Measurements from ENCODE around the gene TRIP13.
"Not testable (repeated sequence)": the region's sequence is repeated elsewhere in the genome, so short reads cannot be mapped to it uniquely, and the experiment has no call there.

The TRIP13 gene

GRCh38 chr5:923281-923873, 30.7 kb downstream of the TRIP13 start:
- peak; percentile 99 for ATAC-seq

DNA sequence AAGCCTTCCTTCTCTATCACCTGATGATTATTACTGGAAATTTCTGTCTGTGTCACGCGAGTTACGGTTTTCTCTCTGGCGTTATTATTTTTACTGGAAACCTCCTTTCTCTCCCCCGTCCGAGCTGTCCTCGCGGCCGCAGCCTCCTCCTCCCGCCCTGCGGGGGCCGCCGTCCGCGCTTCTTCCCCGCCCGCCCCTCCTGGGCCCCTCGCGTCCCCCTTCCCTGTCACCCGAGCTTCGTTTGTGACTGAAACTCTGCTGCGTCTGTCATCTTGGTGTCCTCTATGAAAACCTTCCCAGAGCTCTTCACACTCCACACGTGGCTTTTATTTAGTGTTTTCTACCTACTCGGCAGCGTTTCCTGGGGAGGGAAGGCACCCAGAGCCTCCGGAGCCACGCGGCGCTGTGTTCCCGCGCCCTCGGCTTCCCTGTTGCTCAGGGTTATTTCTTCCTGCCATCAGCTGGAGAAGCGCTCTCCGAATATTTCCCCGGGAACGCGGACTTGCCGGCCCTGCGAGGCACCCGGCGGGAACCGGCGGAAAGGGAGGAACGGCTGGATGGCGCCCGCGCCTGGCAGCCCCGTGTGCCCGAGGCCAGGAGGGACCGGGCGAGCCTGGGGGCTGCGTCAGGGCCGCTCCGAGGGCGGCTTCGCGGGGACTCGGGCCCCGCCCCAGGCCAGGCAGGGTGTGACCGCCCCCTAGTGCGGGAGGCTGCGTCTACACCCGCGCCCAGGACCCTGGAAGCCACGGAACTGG, 33.9 kb downstream of the TRIP13 start:
- ATAC-seq = no peak
- TF ChIP-seq TCF4 (CRISPR knock-in tag; IDR thresholded peaks at IDR 0.05; ENCODE audit: borderline replicate concordance) (no peak), ZNF565 (CRISPR knock-in tag; conservative IDR thresholded peaks at IDR 0.05; ENCODE audit: low read depth) (no peak), ZFP3 (CRISPR knock-in tag; IDR thresholded peaks at IDR 0.05) (no peak), RARB (CRISPR knock-in tag; IDR thresholded peaks at IDR 0.05) (no peak), OSR1 (CRISPR knock-in tag; IDR thresholded peaks at IDR 0.05) (no peak), PATZ1 (CRISPR knock-in tag; IDR thresholded peaks at IDR 0.05; ENCODE audit: borderline replicate concordance) (no peak)
- TF ChIP-seq, protein P1, sequence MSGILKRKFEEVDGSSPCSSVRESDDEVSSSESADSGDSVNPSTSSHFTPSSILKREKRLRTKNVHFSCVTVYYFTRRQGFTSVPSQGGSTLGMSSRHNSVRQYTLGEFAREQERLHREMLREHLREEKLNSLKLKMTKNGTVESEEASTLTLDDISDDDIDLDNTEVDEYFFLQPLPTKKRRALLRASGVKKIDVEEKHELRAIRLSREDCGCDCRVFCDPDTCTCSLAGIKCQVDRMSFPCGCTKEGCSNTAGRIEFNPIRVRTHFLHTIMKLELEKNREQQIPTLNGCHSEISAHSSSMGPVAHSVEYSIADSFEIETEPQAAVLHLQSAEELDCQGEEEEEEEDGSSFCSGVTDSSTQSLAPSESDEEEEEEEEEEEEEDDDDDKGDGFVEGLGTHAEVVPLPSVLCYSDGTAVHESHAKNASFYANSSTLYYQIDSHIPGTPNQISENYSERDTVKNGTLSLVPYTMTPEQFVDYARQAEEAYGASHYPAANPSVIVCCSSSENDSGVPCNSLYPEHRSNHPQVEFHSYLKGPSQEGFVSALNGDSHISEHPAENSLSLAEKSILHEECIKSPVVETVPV (CRISPR knock-in tag; IDR thresholded peaks at IDR 0.05) = no peak

More at GRCh38 chr5:923281-923873, 30.7 kb downstream of the TRIP13 start:
- TF ChIP-seq ZC3H10 (CRISPR knock-in tag; IDR thresholded peaks at IDR 0.05) (no peak), ZFP3 (CRISPR knock-in tag; IDR thresholded peaks at IDR 0.05) (no peak), ZNF8 (CRISPR knock-in tag; IDR thresholded peaks at IDR 0.05) (no peak), OSR1 (CRISPR knock-in tag; IDR thresholded peaks at IDR 0.05) (no peak), GLIS3 (CRISPR knock-in tag; IDR thresholded peaks at IDR 0.05) (no peak), CSDC2 (CRISPR knock-in tag; IDR thresholded peaks at IDR 0.05) (no peak), ARNTL (CRISPR knock-in tag; IDR thresholded peaks at IDR 0.05; ENCODE audit: borderline replicate concordance, low read depth) (no peak), BACH2 (CRISPR knock-in tag; IDR thresholded peaks at IDR 0.05; ENCODE audit: borderline replicate concordance) (no peak), PATZ1 (CRISPR knock-in tag; IDR thresholded peaks at IDR 0.05; ENCODE audit: borderline replicate concordance) (no peak), RARB (CRISPR knock-in tag; IDR thresholded peaks at IDR 0.05) (no peak), ZNF565 (CRISPR knock-in tag; conservative IDR thresholded peaks at IDR 0.05; ENCODE audit: low read depth) (no peak), ZFP30 (CRISPR knock-in tag; IDR thresholded peaks at IDR 0.05) (no peak), ISL1 (CRISPR knock-in tag; IDR thresholded peaks at IDR 0.05) (no peak), ZNF70 (CRISPR knock-in tag; IDR thresholded peaks at IDR 0.05) (no peak)
- TF ChIP-seq, protein P2, sequence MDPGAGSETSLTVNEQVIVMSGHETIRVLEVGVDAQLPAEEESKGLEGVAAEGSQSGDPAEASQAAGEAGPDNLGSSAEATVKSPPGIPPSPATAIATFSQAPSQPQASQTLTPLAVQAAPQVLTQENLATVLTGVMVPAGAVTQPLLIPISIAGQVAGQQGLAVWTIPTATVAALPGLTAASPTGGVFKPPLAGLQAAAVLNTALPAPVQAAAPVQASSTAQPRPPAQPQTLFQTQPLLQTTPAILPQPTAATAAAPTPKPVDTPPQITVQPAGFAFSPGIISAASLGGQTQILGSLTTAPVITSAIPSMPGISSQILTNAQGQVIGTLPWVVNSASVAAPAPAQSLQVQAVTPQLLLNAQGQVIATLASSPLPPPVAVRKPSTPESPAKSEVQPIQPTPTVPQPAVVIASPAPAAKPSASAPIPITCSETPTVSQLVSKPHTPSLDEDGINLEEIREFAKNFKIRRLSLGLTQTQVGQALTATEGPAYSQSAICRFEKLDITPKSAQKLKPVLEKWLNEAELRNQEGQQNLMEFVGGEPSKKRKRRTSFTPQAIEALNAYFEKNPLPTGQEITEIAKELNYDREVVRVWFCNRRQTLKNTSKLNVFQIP (CRISPR knock-in tag; IDR thresholded peaks at IDR 0.05; ENCODE audit: borderline replicate concordance, low read depth) = no peak

DNA sequence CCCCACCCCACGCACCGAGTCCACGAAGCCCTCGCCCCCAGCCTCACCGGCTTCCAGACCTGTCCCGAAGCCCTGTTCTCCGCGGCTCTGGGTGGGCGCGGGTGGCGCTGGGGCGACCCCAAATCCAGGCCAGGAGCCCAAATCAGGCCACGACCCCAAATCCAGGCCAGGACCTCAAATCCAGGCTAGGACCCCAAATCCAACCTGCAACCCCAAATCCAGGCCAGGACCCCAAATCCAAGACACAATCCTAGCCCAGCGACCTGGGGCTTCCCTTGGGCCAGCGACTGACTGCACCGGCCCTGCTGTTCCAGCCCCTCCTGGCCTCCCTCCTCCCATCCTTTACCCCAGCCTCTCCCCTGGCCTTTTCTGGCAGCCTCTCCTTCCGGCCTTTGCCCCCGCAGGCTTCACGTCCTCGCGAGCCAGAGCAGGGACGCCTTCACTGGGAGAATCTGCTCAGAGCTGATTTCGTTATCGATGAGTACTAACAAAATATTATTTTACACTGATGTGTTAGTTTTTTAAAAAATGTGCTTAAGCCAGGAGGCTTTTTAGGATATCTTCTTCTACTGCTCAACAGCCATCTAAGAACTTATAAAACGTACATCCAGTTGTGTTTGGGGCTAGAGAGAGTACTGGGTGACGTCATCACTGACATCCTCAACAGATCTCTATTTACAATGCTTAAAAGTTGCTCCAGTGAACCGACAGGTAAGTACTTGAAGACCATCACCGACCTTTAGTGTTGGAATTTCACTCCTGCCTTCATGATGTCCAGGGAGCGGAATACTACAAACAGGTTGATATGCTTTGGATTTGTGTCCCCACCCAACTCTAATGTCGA, 34.7 kb downstream of the TRIP13 start:
- no peak for TF ChIP-seq ZNF8 (CRISPR knock-in tag; IDR thresholded peaks at IDR 0.05)
- no peak for TF ChIP-seq OSR1 (CRISPR knock-in tag; IDR thresholded peaks at IDR 0.05)
- TF ChIP-seq, protein P3, sequence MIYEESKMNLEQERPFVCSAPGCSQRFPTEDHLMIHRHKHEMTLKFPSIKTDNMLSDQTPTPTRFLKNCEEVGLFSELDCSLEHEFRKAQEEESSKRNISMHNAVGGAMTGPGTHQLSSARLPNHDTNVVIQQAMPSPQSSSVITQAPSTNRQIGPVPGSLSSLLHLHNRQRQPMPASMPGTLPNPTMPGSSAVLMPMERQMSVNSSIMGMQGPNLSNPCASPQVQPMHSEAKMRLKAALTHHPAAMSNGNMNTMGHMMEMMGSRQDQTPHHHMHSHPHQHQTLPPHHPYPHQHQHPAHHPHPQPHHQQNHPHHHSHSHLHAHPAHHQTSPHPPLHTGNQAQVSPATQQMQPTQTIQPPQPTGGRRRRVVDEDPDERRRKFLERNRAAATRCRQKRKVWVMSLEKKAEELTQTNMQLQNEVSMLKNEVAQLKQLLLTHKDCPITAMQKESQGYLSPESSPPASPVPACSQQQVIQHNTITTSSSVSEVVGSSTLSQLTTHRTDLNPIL (CRISPR knock-in tag; IDR thresholded peaks at IDR 0.05; ENCODE audit: low read depth) = no peak
- no peak for TF ChIP-seq TOX (CRISPR knock-in tag; IDR thresholded peaks at IDR 0.05; ENCODE audit: borderline replicate concordance)
- ATAC-seq = no peak

DNA sequence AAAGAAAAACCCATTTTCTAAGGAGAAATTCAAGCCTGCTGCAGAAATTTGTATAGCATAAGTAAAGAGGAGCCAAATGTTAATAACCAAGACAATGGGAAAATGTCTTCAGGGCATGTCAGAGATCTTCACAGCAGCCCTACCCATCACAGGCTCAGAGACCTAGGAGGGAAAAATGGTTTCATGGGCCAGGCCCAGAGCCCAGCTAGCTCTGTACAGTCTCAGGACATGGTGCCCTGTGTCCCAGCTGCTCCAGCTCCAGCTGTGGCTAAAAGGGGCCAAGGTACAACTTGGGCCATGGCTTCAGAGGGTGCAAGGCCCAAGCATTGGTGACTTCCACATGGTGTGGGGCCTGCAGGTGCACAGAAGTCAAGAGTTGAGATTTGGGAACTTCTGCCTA, 36.5 kb downstream of the TRIP13 start:
- ATAC-seq = not testable (repeated sequence)
